NCI-H1092 treated with DMSO at 0.1 percent for 48 hours (cell line): ENCODE results near the gene APMAP.
"Not testable (repeated sequence)": the region's sequence is repeated elsewhere in the genome, so short reads cannot be mapped to it uniquely, and the experiment has no call there.

Source experiments
- DNase-seq: peaks from one replicate; lab custom pipeline; 2025; lab: John Stamatoyannopoulos, UW

Gene APMAP

DNA sequence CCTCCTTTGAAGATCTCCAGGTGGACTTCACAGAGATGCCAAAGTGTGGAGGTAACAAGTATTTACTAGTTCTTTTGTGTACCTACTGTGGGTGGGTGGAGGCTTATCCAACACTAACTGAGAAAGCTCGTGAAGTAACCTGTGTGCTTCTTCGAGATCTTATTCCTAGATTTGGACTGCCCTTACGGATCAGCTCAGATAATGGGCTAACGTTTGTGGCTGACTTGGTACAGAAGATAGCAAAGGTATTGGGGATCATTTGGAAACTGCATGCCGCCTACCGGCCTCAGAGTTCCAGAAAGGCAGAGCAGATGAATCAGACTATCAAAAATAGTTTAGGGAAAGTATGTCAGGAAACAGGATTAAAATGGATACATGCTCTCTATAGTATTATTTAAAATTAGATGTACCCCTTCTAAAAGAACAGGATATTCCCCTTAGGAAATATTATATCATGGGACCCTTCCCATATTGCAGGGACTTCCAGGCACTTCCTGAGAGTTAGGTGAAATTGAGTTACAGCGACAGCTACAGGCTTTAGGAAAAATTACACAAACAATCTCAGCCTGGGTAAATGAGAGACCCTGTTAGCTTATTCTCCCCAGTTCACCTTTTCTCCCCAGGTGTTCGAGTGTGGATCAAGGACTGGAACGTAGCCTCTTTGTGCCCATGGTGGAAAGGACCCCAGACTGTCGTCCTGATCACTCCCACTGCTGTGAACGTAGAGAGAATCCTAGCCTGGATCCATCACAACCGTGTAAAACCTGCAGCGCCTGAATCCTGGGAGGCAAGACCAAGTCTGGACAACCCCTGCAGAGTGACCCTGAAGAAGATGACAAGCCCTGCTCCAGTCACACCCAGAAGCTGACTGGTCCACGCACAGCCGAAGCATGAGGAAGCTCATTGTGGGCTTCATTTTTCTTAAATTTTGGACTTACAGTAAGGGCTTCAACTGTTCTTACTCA is 61.5 kb downstream of the APMAP start:
- DNase-seq = not testable (repeated sequence)

DNA sequence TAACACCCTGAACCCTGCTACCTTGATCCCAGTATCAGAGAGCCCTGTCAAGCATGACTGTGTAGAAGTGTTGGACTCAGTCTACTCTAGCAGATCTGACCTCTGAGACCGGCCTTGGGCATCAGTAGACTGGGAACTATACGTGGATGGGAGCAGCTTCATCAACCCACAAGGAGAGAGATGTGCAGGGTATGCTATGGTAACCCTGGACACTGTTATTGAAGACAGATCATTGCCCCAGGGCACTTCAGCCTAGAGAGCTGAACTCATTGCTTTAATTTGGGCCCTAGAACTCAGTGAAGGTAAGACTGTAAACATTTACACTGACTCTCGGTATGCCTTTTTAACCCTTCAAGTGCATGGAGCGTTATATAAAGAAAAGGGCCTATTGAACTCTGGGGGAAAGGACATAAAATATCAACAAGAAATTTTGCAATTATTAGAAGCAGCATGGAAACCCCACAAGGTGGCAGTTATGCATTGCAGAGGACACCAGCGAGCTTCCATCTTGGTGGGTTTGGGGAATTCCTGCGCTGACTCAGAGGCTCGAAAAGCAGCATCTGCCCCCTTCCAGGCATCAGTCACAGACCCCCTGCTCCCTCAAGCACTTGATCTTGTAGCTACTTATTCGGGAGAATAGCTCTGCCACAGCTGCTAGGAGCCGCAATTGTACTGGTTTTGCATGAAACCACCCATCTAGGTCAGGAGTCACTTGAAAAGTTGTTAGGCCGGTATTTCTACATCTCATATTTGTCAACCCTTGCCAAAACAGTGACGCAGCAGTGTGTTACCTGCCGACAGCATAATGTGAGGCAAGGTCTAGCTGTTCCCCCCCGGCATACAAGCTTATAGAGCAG is 62.5 kb downstream of the APMAP start:
- DNase-seq = not testable (repeated sequence)

DNA sequence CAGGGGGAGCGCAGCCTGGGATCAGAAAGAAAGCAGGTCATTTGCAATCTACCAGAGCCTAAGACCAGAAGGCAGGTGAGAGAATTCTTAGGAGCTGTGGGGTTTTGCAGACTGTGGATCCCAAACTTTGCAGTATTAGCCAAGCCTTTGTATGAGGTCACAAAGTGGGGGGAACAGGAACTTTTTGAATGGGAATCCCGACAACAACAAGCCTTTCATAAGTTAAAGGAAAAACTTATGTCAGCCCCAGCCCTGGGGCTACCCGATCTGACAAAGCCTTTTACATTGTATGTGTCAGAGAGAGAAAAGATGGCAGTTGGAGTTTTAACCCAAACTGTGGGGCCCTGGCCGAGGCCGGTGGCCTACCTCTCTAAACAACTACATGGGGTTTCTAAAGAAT is 63.3 kb downstream of the APMAP start:
- DNase-seq = not testable (repeated sequence)

DNA sequence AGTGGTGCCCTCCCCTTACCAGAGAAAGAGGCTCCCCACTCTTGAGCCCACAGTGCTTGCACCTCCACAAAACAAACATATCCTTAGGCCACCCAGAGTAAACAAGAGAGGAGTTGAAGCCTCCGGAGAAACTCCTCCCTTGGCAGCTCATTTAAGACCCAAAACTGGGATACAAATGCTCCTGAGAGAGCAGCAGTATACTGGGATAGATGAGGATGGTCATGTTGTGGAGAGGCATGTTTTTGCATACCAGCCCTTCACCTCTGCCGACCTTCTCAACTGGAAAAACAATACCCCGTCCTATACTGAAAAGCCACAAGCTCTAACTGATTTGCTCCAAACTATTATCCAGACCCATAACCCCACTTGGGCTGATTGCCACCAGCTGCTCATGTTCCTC is 71.8 kb downstream of the APMAP start:
- DNase-seq = not testable (repeated sequence)

DNA sequence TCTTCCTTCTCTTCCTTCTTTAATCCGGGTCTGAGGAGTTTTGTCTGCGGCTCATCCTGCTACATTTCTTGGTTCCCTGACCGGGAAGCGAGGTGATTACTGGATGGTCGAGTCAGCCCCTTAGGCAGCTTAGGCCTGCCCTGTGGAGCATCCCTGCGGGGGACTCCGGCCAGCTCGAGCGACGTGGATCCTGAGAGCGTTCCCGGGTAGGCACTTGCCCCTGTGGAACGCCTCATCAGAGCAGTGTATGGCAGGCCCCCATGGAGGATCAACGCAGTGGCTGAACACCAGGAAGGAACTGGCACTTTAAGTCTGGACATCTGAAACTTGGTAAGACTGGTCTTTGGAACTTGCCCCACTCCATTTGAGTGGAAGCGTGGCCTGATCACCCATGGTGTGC is 72.9 kb downstream of the APMAP start:
- DNase-seq = not testable (repeated sequence)

DNA sequence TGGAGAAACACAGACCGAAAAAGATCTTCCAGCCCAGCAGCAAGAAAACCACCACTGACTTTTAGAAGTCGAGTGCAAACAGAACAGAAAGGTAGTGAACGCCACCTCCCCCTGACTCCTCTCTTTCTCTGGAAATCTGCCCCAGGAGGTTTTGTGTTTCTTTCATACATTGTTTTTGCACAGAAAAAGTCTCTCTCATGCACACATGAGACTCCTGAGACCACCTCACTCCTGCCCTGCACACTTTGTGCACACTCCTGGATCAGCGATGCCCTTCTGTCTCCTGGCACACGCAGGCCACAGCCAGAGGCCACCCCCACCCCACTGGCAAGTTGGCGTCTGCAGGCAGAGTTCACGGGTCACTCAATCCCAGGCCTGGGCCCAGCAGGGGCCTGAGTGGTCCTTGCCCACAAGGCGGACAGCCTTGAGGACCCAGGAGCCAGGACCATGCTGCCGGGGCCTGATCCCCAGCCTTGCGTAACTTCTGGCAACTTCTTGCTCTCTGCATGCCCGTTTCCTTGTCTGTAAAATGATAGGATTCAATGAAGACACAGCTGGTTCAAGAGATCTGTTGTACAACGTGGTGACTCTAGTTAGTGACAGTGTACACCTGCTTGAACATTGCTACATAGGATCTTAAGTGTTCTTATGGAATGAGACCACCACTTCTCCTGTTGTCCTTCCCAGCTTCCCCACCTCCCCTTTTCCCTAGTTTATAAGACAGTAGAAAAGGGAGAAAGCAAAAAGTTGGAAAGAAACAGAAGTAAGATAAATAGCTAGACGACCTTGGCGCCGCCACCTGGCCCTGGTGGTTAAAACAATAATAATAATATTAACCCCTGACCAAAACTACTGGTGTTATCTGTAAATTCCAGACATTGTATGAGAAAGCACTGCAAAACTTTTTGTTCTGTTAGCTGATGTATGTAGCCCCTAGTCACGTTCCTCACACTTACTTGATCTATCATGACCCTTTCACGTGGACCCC is 73.7 kb downstream of the APMAP start:
- DNase-seq = no peak

DNA sequence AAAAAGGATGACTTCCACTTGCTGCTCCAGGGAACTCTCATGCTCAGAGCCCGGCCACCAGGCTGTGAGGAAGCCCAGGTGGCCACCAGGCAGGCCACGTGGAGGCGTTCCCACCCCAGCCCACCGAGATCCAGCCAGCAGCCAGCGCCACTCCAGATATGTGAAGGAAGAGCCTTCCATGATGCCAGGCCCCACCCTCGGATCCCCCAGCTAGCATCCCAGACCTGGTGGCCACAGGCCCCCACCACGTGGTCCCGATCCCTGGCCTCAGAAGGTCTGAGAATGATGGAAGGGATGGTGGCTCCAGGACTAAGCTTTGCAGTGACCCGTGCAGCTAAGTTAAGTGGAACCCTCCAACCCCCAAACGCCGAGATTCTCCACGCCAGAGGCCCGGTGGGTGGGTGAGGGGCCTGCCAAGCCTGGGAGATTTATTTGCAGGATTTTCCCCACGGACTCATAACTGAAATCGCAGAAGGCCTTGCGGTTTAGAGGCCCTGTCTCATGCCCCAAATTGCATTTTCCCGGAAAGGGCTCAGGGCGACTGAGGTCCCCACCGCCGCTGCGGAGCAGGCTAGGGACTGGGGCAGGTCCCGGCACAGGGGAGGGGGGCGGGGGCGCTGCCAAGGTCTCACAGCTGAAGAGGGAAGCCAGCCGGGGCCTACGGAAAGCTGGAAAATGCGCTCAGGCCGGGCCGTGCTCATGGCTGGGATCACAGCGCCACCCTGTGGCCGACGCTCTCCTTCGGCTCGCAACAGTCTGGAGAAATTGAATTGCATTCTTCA is 74.6 kb downstream of the APMAP start:
- DNase-seq = peak; percentile 40

DNA sequence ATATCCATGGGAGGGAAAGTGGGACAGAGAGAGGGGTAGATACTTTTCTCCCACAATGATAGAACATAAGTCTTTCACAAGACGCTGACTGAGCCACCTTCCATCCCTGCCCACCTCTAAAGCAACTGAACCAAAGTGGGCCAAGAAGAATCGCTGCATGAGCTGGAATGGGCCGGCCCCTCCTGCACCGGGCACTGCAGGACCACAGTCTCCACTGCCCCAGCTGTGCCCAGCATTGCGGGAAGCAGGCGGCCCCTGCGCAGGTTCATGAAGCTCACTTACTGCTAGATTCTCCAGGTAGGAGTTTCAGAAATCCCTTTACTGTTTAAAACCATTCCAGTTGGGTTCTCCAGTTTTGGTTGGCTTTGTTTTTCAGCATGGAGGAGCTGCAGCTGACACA is 75.5 kb downstream of the APMAP start:
- no peak for DNase-seq

DNA sequence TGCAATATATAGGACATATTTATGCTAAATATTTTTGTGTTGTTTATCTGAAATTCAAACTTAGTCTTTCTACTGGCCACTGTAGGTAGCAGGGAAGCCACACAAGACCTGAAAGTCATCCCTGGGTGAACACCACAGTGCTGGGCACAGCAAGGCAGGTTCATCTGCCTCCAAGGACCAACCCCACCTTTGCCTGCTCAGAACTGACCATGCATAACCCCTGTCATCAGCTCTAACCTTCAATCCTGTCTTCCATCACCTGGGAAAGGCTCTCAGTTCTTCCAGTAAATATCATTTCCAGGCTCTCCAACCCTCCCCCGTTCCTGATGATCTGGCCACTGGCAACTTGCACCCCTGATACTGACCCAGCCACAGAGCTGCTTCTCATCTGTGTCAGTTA is 76.1 kb downstream of the APMAP start:
- no peak for DNase-seq

DNA sequence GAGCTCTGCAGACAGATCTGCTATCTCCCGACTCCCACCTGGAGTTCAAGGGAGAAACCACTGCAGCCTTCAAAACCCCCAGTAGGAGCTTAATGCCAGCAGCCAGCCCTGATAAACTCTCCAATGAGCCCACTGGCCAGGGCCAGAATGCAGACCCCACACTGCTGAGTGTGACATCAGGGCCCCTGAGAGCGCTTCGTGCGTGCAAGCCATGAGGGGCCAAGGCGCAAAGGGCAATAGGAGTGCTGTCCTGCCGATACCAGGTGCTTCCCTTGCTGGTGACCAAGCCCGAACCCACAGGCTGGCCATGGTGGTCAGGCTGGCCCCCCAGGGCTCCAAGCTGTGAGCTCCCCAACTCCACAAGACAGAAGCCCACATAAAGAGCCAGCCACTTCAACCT is 76.7 kb downstream of the APMAP start:
- DNase-seq = no peak

DNA sequence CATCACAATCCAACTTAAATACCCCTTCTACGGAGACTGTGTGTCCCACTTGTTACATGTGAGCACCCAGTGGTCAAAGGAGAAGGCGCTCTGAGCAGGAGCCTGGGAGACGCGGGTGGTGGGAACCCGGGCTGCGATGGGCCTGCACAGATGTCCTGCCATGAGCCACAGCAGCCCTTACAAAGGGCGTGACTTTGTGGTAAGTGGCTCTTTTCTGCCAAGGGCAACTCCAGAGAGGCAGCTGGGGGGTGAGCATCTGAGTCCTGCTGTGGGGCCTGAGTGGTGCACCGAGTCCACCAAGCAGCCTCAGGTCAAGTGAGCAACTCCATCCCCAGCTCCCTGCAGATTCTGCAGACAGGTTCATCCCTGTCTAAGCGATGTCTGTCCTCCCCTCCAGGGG is 77.1 kb downstream of the APMAP start:
- DNase-seq = no peak

DNA sequence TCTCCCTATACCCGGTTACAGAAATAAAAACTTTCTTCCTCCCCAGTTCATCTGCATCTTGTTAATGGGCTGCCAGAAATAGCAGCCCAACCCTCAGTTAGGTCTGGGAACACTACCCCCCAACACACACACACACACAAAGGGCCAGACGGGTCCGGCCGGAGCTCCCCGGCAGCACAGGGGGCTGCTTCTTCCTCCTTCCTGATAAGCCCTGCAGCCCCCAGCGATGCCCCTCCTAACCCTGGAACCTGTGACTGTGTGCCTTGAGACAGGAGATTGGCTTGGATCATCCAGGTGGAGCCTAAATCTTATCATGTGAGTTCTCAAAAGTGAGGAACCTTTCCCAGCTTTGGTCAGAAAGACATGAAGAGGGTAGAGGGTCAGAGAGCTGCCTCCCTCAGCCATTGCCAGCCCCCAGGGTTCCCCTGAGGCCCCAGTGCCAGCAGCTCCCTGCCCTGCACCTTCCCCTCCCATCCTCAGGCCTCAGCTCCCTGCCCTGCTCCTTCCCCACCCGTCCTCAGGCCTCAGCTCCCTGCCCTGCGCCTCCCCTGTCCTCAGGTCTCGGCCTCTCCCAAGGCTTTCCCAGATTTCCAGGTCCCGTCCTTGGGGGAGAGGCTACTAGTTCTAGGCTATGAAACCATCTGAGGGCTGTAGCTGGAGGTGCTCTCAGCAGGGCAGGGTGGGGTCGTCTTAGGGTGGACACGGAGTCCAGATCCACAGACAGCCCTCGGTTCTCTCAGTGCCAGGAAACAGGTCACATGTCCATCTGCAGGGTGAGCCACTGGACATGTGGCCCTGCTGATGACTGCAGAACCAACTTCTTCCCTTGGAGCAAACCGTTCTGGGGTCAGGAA is 77.9 kb downstream of the APMAP start:
- no peak for DNase-seq

DNA sequence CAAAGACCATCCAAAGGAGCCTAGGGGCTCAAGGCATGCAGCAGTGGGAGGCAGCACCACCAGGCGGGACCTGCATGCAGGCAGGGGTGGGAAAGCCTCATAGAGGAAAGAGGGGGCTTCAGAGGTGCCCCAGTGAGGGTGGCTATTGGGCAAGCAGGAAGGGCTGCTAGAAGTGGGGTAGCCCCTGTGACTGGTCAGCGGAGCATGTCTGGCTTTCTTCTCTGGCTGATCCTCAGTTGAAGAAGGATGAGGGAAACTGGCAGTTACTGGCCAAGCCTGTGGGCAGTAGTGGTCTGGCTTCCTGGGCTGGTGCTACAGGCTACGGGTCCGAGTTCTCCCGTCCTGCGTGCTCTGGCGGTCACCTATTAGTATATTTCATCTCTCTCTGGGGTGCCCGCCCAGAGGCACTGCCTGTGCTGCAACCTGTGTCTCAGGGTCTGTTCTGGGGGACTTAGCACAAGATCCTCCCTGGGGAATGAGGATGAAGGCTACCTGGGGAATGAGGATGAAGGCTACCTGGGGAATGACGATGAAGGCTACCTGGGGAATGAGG is 79.4 kb downstream of the APMAP start:
- no peak for DNase-seq
